Heart left ventricle (tissue), 16 donors: ENCODE data around the gene L3MBTL3. TPM values are rescaled to one million over a fixed set of nuclear protein-coding genes. Genes with fewer than 3 reads are reported as not detected.

Experiments
- ATAC-seq, 4 donors: fragments of 200-7000 bp; cut with Tn5 transposase; one replicate each; pipeline ENCODE4 v1.9.1; 2020 to 2022; ENCODE audit warnings: moderate library complexity in 4 of 4, mild to moderate bottlenecking in 3 of 4, moderate number of reproducible peaks in 1 of 4
- DNase-seq, 5 donors: peaks; one replicate each; pipeline ENCODE4 v3.0.0-alpha.2; 2020
- H3K27ac ChIP-seq, 12 donors: fragments of 200-600 bp; sonication (generic) in 4 of 12; one replicate each; pipeline versions ENCODE4 v1.5.0 to v1.8.0; 2016 to 2022; ENCODE audit warnings: mild to moderate bottlenecking in 2 of 12
- H3K27me3 ChIP-seq, 9 donors: fragments of 200-600 bp; sonication (generic) in 2 of 9; one replicate each; pipeline versions ENCODE4 v1.5.1 to v1.8.0; 2016 to 2022; ENCODE audit warnings: mild to moderate bottlenecking in 3 of 9
- H3K36me3 ChIP-seq, 9 donors: fragments of 200-600 bp; sonication (generic) in 2 of 9; one replicate each; pipeline versions ENCODE4 v1.5.0 to v1.8.0; 2018 to 2022; ENCODE audit warnings: mild to moderate bottlenecking in 2 of 9
- H3K4me1 ChIP-seq, 12 donors: fragments of 200-600 bp; sonication (generic) in 4 of 12; one replicate each; pipeline versions ENCODE4 v1.5.0 to v1.8.0; 2016 to 2022; ENCODE audit warnings: mild to moderate bottlenecking in 3 of 12
- H3K4me3 ChIP-seq, 12 donors: fragments of 200-600 bp; sonication (generic) in 4 of 12; one replicate each; pipeline versions ENCODE4 v1.5.0 to v1.8.0; 2017 to 2022; ENCODE audit warnings: mild to moderate bottlenecking in 9 of 12, moderate library complexity in 4 of 12
- H3K9me3 ChIP-seq, 12 donors: fragments of 200-600 bp; sonication (generic) in 4 of 12; one replicate each; pipeline versions ENCODE4 v1.5.0 to v1.8.0; 2016 to 2022; ENCODE audit warnings: mild to moderate bottlenecking in 1 of 12
- CTCF ChIP-seq, 12 donors: fragments of 200-600 bp; sonication (generic) in 4 of 12; IDR thresholded peaks; one replicate each; pipeline versions ENCODE4 v1.5.0 to v1.8.0; 2018 to 2022; ENCODE audit warnings: antibody characterized with exemption in 12 of 12, mild to moderate bottlenecking in 5 of 12
- POLR2A ChIP-seq, 2 donors: fragments of 450-650 bp; IDR thresholded peaks; one replicate each; pipeline ENCODE4 v1.6.1; 2017; ENCODE audit warnings: antibody characterized with exemption in 2 of 2, mild to moderate bottlenecking in 2 of 2, moderate library complexity in 2 of 2
- WGBS, 4 donors: extraction: QIAGEN DNeasy Blood & Tissue Kit in 2 of 4; methylation state at CpG; one replicate each; pipeline versions ENCODE4 v1.1.5 to v1.1.7; 2013 to 2018; 5-methylcytosine and 5-hydroxymethylcytosine counted together
- intact Hi-C, 10 donors: fragments of 100-400 bp; cut with DNase I; formaldehyde crosslinking; loops; one replicate each; pipeline versions ENCODE4 v1.11.1 to v1.14.2; 2022
- polyA plus RNA-seq, 2 donors: library from polyadenylated mRNA; stranded (reverse); fragments of 200-250 nt; gene quantifications; one replicate each; pipeline ENCODE4 v1.2.3, GENCODE V29; 2013
- total RNA-seq, 9 donors: library from RNA; depleted of rRNA in 2 of 9; stranded (reverse); fragments of >200 nt in 2 of 9; fragmentation: NEBNext Ultra II Directional in 3 of 9; extraction: Animal tissue kit (Norgen Biotek cat#: 25700) in 3 of 9; gene quantifications; one replicate each; pipeline versions ENCODE4 v1.1.0 to v1.2.4, GENCODE V29; 2016 to 2023
- donor health status: ischemic (EF 13 %, LVEDD 7.1; RV severe dilation, severe dysfunction).
- donor health status: healthy with polysubstance abuse.
- donor health status: DM: no; HTN: yes; CAD: no.
- donor health status: DM: no; HTN: no; CAD: no.
- donor health status: ischemic (EF 25% LVEDD 6.9; RV normal size, moderate dysfunction).
- donor health status: ischemic (EF 25% LVEDD 5.7; RV mildly dilated, moderate dysfunction).
- donor health status: healthy.
- donor health status: DM: yes; HTN: yes; CAD: no.
- donor health status: ischemic (EF 35%, LVEDD 5.7; RV mildly dilated, moderate dysfunction).
- donor health status: nonischemic (EF 11% LVEDD 7.7; RV severe dilation, severe dysfunction).
- donor health status: DM: yes; HTN: yes; CAD: no.
- donor health status: PGD.
- donor health status: ischemic (EF 29% LVEDD 5.4; RV normal size, mild dysfunction).
- donor health status: nonischemic (EF 23%, LVEDD 6.1; RV moderate dilation, normal function).

The L3MBTL3 gene
- total and polyA plus RNA-seq, 11 donors: 0.53 to 4.9 (median 2.0) TPM

- no peak for TF ChIP-seq POLR2A (IDR thresholded peaks at IDR 0.05)
- TF ChIP-seq CTCF (IDR thresholded peaks at IDR 0.05): no peak
- Histone ChIP-seq H3K4me1 (no peaks in the 10 kb centered on the region), H3K36me3 (peaks cover 0 to 72% (median 34%) of the 10 kb centered on the region in 9 donors), H3K27me3 (no peaks in the 10 kb centered on the region), H3K4me3 (no peak overlapping the region), H3K27ac (no peak overlapping the region), H3K9me3 (no peaks in the 10 kb centered on the region)
- no peak for ATAC-seq
- DNase-seq: no peak
- intact Hi-C loops: no loop called here
- WGBS, 4 donors: 69 to 100% (median 91%) methylated on average over 1 of the region's 1 CpG
These were observed 36.9 kb downstream of the L3MBTL3 start for GRCh38 chr6:130055271-130055670.

- intact Hi-C loops: no loop called here
- H3K27ac ChIP-seq: no peak overlapping the region
- ATAC-seq (no peak), DNase-seq (no peak)
- no peaks in the 10 kb centered on the region for H3K9me3 ChIP-seq
- no peaks in the 10 kb centered on the region for H3K27me3 ChIP-seq
- 93 to 98% (median 97%) methylated on average over 12 of the region's 12 CpGs for WGBS, 4 donors
- no peak for TF ChIP-seq CTCF (IDR thresholded peaks at IDR 0.05)
- TF ChIP-seq POLR2A (IDR thresholded peaks at IDR 0.05): no peak
- no peaks in the 10 kb centered on the region for H3K4me1 ChIP-seq
- no peak overlapping the region for H3K4me3 ChIP-seq
- H3K36me3 ChIP-seq: peaks cover 0 to 65% (median 21%) of the 10 kb centered on the region in 9 donors
These were observed 39.1 kb downstream of the L3MBTL3 start for GRCh38 chr6:130057495-130057894.

GRCh38 chr6:130063806-130064205 is 45.4 kb downstream of the L3MBTL3 start:
- DNase-seq (no peak), ATAC-seq (no peak)
- H3K27ac ChIP-seq: no peak overlapping the region
- H3K4me3 ChIP-seq: no peak overlapping the region
- WGBS, 4 donors: 91 to 94% (median 92%) methylated on average over 5 of the region's 5 CpGs
- H3K36me3 ChIP-seq: peaks cover 0 to 54% (median 4%) of the 10 kb centered on the region in 9 donors
- H3K4me1 ChIP-seq: no peaks in the 10 kb centered on the region
- intact Hi-C loops: no loop called here
- no peaks in the 10 kb centered on the region for H3K27me3 ChIP-seq
- TF ChIP-seq CTCF (IDR thresholded peaks at IDR 0.05) (no peak), POLR2A (IDR thresholded peaks at IDR 0.05) (no peak)
- H3K9me3 ChIP-seq: no peaks in the 10 kb centered on the region

- Histone ChIP-seq H3K36me3 (peaks cover 0 to 47% (median 0%) of the 10 kb centered on the region in 9 donors), H3K4me1 (no peaks in the 10 kb centered on the region), H3K27ac (no peak overlapping the region), H3K27me3 (no peaks in the 10 kb centered on the region), H3K4me3 (no peak overlapping the region), H3K9me3 (no peaks in the 10 kb centered on the region)
- DNase-seq (no peak), ATAC-seq (no peak)
- intact Hi-C loops: no loop called here
- WGBS, 4 donors: 93 to 99% (median 97%) methylated on average over 5 of the region's 5 CpGs
- TF ChIP-seq CTCF (IDR thresholded peaks at IDR 0.05): no peak
- no peak for TF ChIP-seq POLR2A (IDR thresholded peaks at IDR 0.05)
These were observed 47.3 kb downstream of the L3MBTL3 start for GRCh38 chr6:130065609-130066156.
